Inferior parietal cortex (tissue), 1 donor: ENCODE measurements around the gene RRBP1.
A peak's percentile ranks its signal among the peaks of the same experiment; 100 is the strongest.

Experiments used
- DNase-seq: peaks from one replicate; pipeline ENCODE4 v3.0.0-alpha.2; 2016; ENCODE audit errors: extremely low spot score

The RRBP1 gene

DNA sequence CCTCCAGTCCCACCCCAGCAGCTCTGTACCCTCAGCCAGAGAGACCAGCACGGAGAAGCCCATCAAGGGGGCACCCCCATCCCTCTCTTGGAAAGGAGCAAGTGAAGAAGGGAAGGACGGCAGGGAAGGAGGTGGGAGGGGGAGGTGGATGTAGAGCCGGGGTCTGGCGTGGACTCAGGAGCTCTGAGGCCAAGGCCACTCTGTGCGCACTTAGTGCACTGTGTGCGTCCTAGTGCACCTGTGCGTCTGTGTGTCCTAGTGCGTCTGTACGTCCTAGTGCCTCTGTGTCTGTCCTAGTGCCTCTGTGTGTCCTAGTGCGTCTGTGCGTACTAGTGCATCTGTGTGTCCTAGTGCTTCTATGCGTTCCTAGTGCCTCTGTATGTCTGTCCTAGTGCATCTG is 58.0 kb downstream of the RRBP1 start:
- no peak for DNase-seq

DNA sequence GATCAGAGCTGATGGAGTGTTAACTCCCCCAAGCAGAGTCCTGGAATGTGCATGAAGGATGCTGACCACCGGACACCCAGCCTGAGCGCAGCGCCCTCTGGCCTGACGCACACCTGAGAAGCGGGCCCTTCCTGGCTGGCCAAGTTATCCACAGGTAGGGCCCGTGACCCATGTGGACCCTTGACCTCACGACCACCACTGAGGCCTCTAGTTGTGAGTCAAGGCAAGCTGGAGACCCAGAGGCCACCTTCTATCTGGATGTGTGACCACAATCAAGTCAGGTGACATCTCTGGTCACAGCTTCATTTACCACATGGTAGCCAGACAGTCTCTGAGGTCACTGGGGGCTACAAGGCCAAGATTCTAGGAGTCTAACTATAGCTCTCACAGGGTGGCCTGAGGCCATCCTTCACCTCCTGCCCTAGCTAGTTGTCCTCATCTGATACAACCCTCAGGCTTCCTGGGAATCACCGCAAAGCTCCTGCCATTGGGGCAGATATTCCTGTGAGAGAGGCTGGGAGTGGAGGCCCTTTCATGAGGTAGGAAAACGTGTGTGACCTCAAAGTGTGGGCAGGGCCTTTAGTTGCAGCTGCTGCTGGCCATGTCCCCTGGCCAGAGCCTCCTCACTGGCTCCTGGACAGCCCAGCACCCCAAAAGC is 59.1 kb downstream of the RRBP1 start:
- no peak for DNase-seq

DNA sequence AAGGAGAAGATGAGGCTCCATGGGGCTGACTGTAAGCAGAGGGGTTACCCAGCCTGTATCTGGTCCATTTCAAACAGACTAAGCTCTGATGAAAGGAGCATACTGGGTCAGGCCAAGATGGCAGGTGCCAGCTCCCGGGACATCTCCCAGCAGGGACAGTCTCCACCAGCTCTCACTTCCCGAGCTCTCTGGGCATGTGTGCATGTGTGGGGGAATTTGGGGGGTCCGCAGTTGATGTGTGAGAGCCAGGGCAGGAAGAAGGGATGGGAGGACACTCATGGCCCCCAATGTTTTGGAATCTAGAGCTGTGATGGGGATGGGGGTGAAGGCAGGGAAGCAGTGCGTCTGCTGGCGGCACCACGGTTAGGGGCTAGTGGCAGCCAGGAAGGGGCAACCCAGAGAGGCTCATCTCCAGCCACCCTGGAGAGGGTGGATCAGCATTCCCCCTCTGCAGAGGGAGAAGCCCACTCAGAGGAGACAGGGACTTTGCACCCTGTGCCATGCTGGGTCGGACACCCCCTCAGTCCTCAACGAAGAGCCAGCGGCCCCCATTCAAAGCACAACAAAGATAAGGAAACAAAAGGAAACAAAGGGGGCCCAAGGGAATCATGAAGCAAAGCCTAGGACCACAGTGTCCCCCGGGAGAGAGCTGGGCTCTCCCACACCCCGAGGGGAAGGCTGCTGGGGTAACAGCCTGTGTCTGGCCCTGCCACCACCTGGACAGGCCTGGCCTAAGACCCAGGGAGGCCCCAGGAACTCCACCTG is 59.8 kb downstream of the RRBP1 start:
- DNase-seq = no peak

DNA sequence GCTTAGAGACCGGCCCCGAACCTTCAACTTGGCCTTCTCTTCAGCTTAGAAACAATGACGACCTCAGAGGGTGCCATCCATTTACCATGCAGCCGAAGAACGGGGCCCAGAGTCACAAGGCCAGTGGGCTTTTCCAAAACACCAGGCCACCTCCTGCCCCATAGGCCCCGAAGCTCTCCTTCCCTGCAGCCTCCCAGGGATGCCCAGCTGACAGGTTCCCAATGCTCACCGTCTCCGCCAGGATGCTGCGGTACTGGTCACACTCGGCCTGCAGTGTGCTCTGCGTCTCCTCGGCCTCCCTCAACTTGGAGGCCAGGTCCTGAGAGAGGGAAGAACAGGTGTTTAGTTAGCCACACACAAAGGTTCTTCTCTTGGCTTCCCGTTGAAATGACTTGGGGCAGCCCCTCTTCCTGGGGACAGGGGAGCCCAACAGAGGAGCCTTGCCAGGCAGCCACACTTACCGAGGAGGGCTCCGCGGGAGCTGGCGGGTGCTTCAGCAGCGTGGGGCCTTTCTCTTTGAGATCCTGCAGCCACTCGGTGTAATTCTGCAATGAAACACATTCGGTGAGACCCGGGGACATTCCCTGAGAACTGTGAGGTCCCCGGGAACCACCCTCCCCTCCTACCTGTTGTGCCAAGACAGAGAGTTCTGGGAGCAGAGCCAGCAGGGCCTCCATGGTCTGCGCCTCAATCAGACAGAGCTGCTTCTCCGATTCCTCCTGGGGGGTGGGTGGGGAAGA is 60.6 kb downstream of the RRBP1 start:
- DNase-seq = no peak

DNA sequence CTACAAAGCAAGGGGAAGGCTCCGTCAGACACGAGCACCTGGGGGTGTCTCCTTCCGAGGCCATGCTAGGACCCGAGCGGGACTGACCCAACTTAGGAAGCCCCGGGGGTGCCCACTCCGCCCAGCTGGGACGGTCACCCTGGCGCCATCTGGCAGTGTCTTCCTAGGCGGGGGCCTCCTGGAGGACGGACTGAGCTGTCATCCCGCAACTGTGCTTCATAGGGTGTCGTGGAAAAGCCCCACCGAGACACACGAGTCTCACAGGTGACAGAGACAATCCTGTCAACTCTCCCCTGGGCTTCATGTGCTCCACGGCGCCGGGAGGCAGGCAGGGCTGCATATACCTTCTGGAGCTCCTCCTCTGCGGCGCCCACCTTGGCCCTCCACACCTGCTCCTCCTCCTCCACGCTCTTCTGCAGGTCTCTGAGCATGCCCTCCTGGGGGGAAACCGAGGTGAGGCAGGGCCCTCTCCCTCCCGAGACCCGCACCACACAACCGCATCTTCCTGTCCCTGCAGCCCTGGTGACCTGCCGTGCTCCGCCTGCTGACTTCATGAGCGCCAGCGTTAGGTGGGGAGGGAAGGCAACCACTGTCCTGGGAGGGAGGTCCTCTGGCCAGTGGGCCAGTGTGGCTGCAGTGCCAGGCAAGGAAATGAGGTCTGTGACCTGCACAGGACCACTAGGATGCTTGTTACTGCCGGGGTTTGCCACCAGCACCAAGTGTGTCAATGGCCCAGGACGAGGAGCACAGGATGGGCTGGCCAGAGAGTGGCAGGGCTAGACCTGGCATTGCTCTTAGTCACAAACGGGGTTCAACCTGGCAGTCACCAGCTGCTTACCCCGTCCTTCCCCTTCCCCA is 61.4 kb downstream of the RRBP1 start:
- DNase-seq = no peak

DNA sequence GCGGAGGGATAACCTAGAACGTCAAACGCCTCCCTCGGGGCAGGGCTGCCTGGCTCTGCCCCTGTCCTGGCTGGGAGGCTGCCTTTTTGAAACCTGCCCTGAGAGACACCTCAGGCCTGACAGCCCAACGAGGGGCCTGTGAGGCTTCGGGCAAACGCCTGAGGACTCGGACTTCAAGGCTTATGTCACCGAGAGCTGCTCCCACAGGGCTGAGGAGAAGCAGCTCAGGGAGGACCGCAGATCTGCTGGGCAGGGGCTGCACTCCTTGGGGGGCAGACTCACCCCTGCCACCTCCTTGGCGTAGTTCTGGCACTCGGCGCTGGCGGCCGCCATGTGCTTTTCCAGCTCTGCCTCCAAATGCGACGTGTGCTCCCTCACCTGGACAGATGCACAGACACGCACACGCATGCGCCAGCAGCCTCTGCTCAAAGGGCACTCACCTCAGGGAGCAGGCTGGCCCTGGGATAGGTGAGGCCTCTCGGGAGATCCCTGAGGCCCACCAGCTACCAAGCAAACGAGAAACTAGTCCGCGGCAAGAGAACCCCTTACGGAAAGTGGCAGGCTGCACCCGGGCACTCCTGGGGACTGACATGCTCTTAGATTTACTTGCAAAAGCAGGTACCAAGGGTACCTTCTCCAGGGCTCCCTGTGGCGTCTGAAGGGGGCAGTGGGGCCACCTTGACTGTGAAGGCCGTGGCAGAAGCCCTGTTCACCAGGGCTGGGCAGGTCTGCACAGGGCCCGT is 62.5 kb downstream of the RRBP1 start:
- DNase-seq = no peak

DNA sequence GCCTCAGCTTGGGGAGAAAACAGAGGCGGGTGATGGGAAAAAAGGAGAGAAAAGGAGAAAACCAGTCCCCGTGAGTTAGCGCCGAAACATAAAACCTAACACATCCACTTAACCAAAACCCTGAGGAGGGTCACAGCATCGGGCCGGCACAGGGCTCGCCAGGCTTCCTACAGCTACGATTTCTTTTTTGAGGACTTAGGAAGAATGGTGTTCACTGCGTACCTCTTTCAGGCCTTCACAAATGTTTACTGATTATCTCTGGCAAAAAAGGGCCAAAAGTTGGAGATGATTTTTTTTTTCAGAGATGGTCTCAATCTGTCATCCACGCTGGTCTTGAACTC is 63.4 kb downstream of the RRBP1 start:
- no peak for DNase-seq

DNA sequence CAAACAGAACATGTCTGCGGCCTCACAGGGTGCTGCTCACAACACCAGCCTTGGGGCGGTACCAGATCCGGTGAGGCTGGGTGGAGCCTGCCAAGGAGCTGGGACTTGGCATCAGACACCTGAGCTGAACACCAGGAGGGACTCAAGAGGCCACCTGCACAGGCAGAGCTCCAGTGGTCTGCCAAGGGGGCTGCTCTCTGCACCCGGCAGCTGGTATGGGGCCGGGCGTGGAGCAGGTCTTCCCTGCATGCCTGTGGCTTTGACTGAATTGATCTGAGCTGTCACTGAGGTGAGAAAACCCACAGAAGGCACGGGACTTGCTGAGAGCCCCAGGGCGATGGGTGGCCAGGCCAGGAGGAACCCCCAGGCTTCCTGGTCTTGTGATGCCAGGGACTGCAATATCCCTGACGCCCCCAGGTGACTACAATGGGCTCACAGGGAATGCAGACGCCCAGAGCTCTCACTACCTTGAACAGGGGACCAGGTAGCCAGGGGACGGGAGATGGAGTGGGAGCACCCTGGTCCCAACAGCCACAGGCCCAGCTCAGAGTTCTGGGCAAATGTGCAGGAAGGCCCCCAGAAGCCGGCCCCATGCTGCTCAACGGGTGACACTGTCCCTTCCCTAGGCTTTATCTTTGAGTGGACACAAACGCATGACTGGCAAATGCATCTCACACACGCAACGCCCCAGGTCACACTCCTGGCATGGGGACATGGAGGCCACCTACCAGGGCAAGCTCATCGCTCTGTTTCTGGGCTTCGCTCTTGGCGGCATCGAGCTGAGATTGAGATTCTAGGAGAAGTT is 64.0 kb downstream of the RRBP1 start:
- no peak for DNase-seq

DNA sequence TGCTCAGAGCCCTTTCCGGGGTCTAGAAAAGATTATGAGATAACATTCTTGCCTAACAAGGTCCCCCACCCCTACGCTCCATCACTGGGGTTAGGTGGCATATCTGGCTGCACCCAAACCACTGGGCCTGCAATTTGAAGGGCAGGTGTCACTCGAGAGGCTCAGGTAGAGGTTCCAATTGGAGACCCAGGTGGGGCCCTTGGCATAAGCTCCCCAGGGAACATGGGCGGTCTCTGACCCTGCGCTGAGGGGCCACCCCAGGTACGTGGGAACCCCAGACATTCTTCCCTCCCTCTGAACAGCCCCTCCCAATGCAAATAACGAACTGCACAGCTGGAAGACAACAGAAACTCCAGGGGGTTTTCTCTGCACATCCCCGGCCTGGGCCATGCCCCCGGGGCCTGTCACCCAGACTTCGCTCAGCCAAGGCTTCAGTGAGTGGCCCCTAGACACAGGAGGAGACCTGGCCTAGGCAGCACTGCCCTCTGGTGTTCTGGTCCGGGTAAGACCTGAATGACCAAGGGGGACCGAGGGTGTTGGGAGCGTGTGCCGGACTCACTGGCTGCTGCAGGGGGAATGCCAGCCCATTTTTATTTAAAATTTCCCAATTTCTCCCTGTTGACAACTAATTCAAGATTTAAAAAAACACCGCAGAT is 64.7 kb downstream of the RRBP1 start:
- DNase-seq = peak; percentile 72

DNA sequence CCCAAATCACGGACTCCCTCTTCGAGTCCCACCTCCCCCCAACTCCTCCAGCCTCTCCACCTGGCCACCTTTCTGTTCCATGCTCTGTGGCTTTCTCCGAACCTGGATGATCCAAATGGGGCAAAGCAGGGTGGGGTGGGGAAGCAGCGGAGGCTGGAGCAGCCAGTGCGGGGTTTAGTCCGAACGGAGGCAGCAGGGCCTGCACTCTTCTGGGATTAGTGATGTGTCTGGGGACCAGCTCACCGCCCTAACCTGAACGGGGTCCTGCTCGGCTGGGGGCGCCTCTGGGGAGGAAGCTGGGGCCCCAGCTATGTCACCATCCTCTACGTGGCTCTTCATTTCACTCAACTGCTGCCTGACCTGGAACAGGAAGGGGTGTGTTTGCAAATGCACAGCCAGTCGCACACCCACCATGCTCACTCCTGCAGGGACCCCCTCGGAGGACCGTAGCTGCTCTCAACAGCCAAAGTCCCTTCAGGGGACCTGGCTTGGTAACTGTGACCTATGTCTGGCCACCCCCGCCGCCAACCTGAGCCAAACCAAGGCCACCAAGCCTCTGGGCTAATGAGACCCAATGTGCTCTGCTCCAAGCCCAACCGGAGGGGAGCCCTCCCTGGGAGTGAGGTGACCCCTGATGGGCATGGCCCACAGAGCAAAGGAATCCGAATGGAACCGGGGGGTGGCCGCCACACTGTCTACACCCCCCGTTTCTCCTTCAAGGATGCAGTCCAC is 65.4 kb downstream of the RRBP1 start:
- DNase-seq = no peak

DNA sequence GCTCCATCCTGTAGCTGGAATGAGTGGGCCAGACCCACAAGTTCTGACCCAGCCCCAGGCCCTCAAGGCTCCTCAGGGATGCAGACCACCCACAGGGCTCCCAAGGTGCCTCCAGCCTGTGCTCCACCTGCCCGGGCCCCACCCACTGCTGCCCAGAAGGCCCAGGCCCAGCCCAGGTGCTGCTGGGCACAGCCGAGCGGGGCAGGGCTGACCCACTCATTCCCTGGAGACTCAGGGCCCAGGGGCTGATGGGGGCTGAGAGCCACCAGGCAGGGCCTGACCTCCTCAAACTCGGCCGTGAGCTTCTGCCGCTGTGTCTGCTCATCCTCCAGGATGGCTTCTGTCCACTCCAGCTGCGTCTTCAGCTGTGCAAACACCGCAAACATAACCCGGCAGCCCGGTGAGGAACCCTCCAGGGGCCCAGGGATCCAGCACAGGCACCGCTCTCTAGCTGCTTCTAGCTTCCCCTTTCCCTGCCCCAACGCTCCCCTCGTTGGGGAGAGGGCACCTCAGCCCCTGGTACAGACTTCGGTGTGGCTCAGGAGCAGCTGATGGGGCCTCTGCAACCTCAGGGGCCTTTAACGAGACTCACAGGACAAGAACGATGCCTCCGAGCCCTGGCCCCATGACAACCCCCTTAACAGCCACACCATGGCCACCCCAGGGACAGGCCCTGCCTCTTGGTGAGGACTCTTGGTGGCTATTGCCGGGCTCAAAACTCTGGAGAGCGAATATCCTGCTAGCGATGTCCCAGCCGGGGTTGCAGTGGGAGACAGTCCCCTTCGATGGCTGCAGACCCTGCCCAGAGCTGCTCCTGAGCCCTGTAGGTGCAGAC is 66.2 kb downstream of the RRBP1 start:
- DNase-seq = no peak

DNA sequence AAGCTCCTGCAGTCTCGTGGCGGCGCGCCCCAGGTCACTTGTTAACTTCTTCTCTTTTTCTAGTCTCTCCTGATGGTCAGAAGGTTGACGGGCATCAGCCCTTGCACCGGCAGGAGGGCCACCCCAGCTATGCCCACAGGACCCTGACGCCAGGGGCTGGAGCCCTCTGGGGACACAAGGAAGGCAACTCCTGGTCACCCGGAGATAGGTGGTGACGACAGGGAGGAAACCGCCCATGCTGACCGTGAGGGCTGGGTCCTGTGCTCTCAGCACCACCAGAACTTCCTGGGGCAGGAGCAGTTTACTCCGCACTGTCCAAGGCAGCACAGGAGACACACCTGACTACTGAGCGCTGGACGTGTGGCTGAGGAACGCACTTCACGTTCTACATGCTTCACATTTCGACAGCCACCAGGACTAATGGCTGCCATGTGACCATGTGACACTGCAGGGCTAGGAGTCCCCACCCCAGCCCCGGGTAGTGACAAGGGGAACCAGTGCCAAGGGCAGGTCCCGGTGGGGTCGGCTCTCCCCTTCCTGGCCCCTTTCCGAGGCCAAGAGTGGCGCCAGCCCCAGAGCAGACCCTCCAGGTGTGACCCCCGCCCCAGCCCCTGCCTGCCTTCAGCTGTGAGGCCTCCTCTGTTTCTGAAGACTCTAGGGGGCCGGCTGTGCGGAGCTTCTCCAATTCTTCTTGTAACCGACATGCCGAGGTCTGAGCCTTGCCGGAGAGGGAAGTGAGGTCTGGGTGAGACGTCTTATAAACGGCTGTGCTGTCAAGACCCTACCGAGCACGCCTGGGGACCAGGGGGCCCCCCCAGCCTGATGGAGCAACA is 67.0 kb downstream of the RRBP1 start:
- DNase-seq = no peak

DNA sequence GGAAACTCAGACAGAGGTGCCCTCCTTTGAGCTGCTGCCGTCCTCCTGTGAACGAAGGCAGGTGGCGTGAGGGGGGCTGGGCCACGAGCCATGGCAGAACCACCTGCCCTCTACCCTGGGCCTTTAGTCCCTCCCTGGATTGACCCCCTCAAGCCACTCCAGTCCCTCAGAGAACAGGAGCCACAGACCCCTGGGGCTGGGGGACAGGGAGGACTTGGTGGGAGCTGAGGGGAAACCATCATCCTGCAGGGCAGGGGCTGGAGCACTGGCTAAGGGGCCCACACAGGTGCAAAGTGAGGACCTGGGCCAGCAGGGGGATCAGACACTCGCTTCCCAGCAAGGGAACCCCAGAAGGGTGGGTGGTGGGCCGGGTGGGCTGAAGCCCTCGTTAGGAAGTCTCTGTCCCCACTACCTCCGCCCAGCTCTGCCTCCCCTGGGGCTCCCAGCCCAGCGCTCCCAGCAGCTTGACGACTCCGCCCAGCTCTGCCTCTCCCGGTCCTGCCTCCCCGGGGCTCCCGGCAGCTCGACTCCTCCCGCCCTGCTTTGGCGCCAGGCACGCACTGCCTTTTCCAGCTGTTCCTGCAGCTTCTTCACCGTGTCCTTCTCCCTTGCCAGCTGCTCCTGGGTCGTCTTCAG is 67.7 kb downstream of the RRBP1 start:
- no peak for DNase-seq

DNA sequence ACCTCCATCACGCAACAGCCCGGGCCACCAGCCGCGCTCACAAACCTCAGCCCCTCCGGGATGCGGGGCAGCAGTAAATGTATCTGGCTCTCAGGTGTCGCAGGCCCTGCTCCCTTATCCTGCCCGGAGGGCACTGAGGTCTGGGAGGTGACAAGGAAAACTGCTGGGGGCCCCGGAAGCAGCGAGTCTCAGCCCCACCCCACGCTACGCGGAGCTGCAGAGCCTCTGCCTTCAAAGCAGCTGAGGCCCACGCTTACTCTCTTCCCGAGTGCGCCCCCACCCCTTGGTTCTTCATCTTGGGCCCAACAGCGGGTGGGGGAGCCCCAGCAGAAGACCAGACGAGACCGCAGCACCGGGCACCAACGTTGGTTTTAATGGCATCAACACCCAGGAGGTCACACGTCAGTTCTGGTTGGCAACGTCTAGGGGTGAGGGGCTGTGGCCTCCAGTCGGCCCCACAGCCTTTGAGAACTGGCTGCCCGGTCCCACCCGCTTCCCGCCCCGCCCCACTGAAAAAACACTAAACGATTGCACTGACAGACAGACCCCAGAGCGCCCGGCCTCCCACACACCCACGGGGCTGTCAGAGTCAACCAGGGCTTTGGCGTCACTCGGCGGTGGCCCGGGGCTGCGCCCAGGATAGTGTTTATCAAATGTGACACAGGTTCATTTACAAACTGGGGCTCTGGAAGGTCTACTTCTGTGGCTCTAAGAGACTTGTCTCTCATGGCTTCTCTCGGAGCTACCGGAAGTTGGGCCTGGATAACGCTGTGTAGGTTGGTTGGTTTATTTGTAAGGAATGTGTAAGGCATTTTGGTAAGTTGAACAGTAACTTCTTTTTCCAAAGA is 68.5 kb downstream of the RRBP1 start:
- DNase-seq = no peak

DNA sequence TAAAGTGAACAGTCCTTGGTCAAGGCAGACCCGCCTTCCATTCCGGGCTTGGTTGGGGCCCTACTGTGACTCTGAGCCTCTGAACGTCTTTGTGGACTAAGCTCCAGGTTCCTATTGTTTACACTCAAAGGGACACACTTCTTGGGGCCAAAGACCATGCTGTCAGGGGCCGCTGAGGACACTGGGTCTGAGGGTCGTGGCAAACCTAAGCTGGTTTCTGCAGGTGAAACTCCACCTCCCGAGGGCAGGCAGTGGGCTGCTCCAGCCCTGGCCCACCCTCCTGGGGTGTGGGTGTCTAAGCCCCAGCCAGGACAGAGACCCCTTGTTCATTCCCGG is 69.1 kb downstream of the RRBP1 start:
- DNase-seq = no peak
